IMR-90 (cell line): ENCODE data around the gene UBE2O. TPM values are rescaled to one million over a fixed set of nuclear protein-coding genes. Genes with fewer than 3 reads are reported as not detected.

Experiments
- ATAC-seq: fragments of 200-7000 bp; cut with Tn5 transposase; 2 replicates; pipeline ENCODE4 v1.9.1; 2020; ENCODE audit warnings: low read depth, mild to moderate bottlenecking, moderate library complexity
- BruUV-seq: library from RNA; stranded (reverse); fragments of 400-500 nt; replicated peaks from 2 replicates; lab custom pipeline; 2021; lab: Mats Ljungman, UMichigan
- CTCF ChIA-PET: fragments of 300-600 bp; formaldehyde crosslinking; extraction: SDS; loops from one replicate; lab custom pipeline; 2021; ENCODE audit warnings: antibody characterized with exemption; lab: Yijun Ruan, JAX
- POLR2A ChIA-PET: fragments of 300-600 bp; sonication (Branson Sonifier 250); formaldehyde crosslinking; loops from one replicate; lab custom pipeline; 2022; ENCODE audit warnings: antibody characterized with exemption; ENCODE audit not compliant: unreplicated experiment; lab: Charles Lee
- DNase-seq: peaks from one replicate; pipeline ENCODE4 v3.0.0; 2013
- H2AFZ ChIP-seq: replicated peaks from 2 replicates; pipeline ENCODE3; 2013; ENCODE audit warnings: low read length, mild to moderate bottlenecking; ENCODE audit not compliant: poor library complexity
- H2AK5ac ChIP-seq: 2 replicates; pipeline ENCODE4 v1.6.1; 2013; ENCODE audit warnings: low read depth, low read length, inconsistent platforms
- H2AK9ac ChIP-seq: replicated peaks from 2 replicates; pipeline ENCODE3; 2013; ENCODE audit warnings: mild to moderate bottlenecking, low read depth, low read length, moderate library complexity; ENCODE audit not compliant: poor library complexity
- H2BK120ac ChIP-seq: 2 replicates; pipeline ENCODE4 v1.6.1; 2013; ENCODE audit warnings: low read depth, low read length, inconsistent platforms
- H2BK15ac ChIP-seq: 3 replicates; pipeline ENCODE4 v1.6.1; 2013; ENCODE audit warnings: low read depth, low read length, inconsistent platforms
- H2BK20ac ChIP-seq: 2 replicates; pipeline ENCODE4 v1.6.1; 2013; ENCODE audit warnings: low read depth, mild to moderate bottlenecking, inconsistent platforms, low read length, moderate library complexity
- H2BK5ac ChIP-seq: 2 replicates; pipeline ENCODE4 v1.6.1; 2013; ENCODE audit warnings: mild to moderate bottlenecking, low read depth, low read length, inconsistent platforms; ENCODE audit not compliant: poor library complexity, severe bottlenecking
- H3K14ac ChIP-seq: replicated peaks from 2 replicates; pipeline ENCODE4 v1.6.1; 2013; ENCODE audit warnings: low read depth, low read length, inconsistent platforms
- H3K18ac ChIP-seq: 2 replicates; pipeline ENCODE4 v1.6.1; 2013; ENCODE audit warnings: low read depth, low read length, control low read depth
- H3K23ac ChIP-seq: 2 replicates; pipeline ENCODE4 v1.6.1; 2013; ENCODE audit warnings: low read depth, low read length, inconsistent platforms
- H3K27ac ChIP-seq: 2 replicates; pipeline ENCODE4 v1.5.1; 2013; ENCODE audit warnings: mild to moderate bottlenecking, control low read depth, low read length; ENCODE audit not compliant: insufficient read depth
- H3K27me3 ChIP-seq: 2 replicates; pipeline ENCODE4 v1.6.1; 2013; ENCODE audit warnings: low read length; ENCODE audit not compliant: control insufficient read depth, insufficient read depth
- H3K36me3 ChIP-seq: 2 replicates; pipeline ENCODE4 v1.6.1; 2013; ENCODE audit warnings: low read length, mixed read lengths; ENCODE audit not compliant: control insufficient read depth, insufficient read depth
- H3K4ac ChIP-seq: 2 replicates; pipeline ENCODE4 v1.6.1; 2013; ENCODE audit warnings: low read depth, low read length, inconsistent platforms
- H3K4me1 ChIP-seq: 2 replicates; pipeline ENCODE4 v1.6.1; 2013; ENCODE audit warnings: low read length, mixed read lengths; ENCODE audit not compliant: control insufficient read depth, insufficient read depth
- H3K4me2 ChIP-seq: 2 replicates; pipeline ENCODE4 v1.6.1; 2013; ENCODE audit warnings: low read depth, mild to moderate bottlenecking, control low read depth, low read length, moderate library complexity
- H3K4me3 ChIP-seq: 2 replicates; pipeline ENCODE4 v1.5.1; 2013; ENCODE audit warnings: low read depth, mild to moderate bottlenecking, control low read depth, low read length, moderate library complexity; ENCODE audit not compliant: insufficient read depth
- H3K56ac ChIP-seq: 2 replicates; pipeline ENCODE4 v1.6.1; 2013; ENCODE audit warnings: low read length, inconsistent platforms; ENCODE audit not compliant: insufficient read depth; ENCODE audit errors: extremely low read depth
- H3K79me1 ChIP-seq, 2 experiments: 2 replicates each; pipeline ENCODE4 v1.6.1; 2013; ENCODE audit warnings: low read length in 2 of 2, inconsistent platforms in 1 of 2, low read depth in 1 of 2
- H3K9ac ChIP-seq: 2 replicates; pipeline ENCODE4 v1.6.1; 2013; ENCODE audit warnings: low read depth, low read length, control low read depth
- H3K9me1 ChIP-seq: 2 replicates; pipeline ENCODE4 v1.6.1; 2013; ENCODE audit warnings: low read length, inconsistent platforms; ENCODE audit not compliant: insufficient read depth
- H3K9me3 ChIP-seq: 2 replicates; pipeline ENCODE4 v1.6.1; 2013; ENCODE audit warnings: low read length; ENCODE audit not compliant: control insufficient read depth, insufficient read depth
- H4K20me1 ChIP-seq: 2 replicates; pipeline ENCODE4 v1.6.1; 2013; ENCODE audit warnings: low read length, inconsistent platforms; ENCODE audit not compliant: insufficient read depth
- H4K5ac ChIP-seq: 2 replicates; pipeline ENCODE4 v1.6.1; 2013; ENCODE audit warnings: mild to moderate bottlenecking, low read depth, low read length, control low read depth
- H4K8ac ChIP-seq, 2 experiments: 2 replicates each; pipeline ENCODE4 v1.6.1; 2013; ENCODE audit warnings: low read depth in 2 of 2, low read length in 2 of 2, control low read depth in 1 of 2, inconsistent platforms in 1 of 2
- H4K91ac ChIP-seq: 2 replicates; pipeline ENCODE4 v1.6.1; 2013; ENCODE audit warnings: low read depth, low read length, inconsistent platforms; ENCODE audit not compliant: insufficient read depth
- MAFK ChIP-seq: IDR thresholded peaks from 2 replicates; pipeline ENCODE4 v1.6.1; 2012; ENCODE audit warnings: low read depth, low read length, improper control_type of control experiment
- MAZ ChIP-seq: IDR thresholded peaks from 2 replicates; pipeline ENCODE4 v1.6.1; 2012; ENCODE audit warnings: low read depth, mild to moderate bottlenecking, low read length, improper control_type of control experiment, moderate library complexity, borderline replicate concordance
- MXI1 ChIP-seq: IDR thresholded peaks from 2 replicates; pipeline ENCODE4 v1.6.1; 2012; ENCODE audit warnings: low read depth, mild to moderate bottlenecking, low read length, moderate library complexity, borderline replicate concordance
- POLR2A ChIP-seq: IDR thresholded peaks from 2 replicates; pipeline ENCODE4 v1.6.1; 2012; ENCODE audit warnings: mild to moderate bottlenecking, low read depth, low read length
- RAD21 ChIP-seq: IDR thresholded peaks from 2 replicates; pipeline ENCODE4 v1.6.1; 2012; ENCODE audit warnings: low read length, improper control_type of control experiment
- RCOR1 ChIP-seq: IDR thresholded peaks from 2 replicates; pipeline ENCODE4 v1.6.1; 2012; ENCODE audit warnings: mild to moderate bottlenecking, low read length, improper control_type of control experiment; ENCODE audit not compliant: insufficient replicate concordance
- RFX5 ChIP-seq: IDR thresholded peaks from 2 replicates; pipeline ENCODE4 v1.8.0; 2012; ENCODE audit warnings: low read depth, mild to moderate bottlenecking, low read length, moderate library complexity
- USF2 ChIP-seq: fragments of 150-350 bp; IDR thresholded peaks from 2 replicates; pipeline ENCODE4 v1.6.1; 2017; ENCODE audit warnings: mild to moderate bottlenecking, antibody characterized with exemption, low read length, low read depth
- WGBS, 2 experiments: methylation state at CpG; one replicate each; pipeline versions ENCODE4 v1.1.5 to v1.1.7; 2013; ENCODE audit warnings: missing lambda C conversion rate in 2 of 2; ENCODE audit not compliant: insufficient read length in 1 of 2; ENCODE audit errors: extremely low coverage in 2 of 2; 5-methylcytosine and 5-hydroxymethylcytosine counted together
- dilution Hi-C: fragments of 300-500 bp; cut with HindIII; formaldehyde crosslinking; loops from one replicate; pipeline ENCODE4 v1.14.3; 2018; ENCODE audit warnings: low sequenced_read_pairs; ENCODE audit not compliant: unreplicated experiment
- in situ Hi-C: fragments of 300-500 bp; cut with MboI; formaldehyde crosslinking; loops from 3 replicates; pipeline ENCODE4 v1.14.3; 2019; ENCODE audit warnings: low sequenced_read_pairs, inconsistent platforms, mixed read lengths
- intact Hi-C: fragments of 100-400 bp; cut with micrococcal nuclease; formaldehyde crosslinking; loops from 2 replicates; pipeline ENCODE4 v1.10.0; 2022
- polyA plus RNA-seq, 3 experiments: library from polyadenylated mRNA; depleted of rRNA; stranded (reverse); fragments of >200 nt; gene quantifications; 2 replicates each; pipeline ENCODE4 v1.2.3, GENCODE V29; 2012; ENCODE audit warnings: low replicate concordance in 1 of 3
- total RNA-seq: library from RNA; depleted of rRNA; stranded (reverse); fragments of >200 nt; gene quantifications from 2 replicates; pipeline ENCODE4 v1.2.3, GENCODE V29; 2012
- TF ChIP-seq, protein P1 (sequence below): fragments of 150-350 bp; IDR thresholded peaks from 2 replicates; pipeline ENCODE4 v1.6.1; 2016; ENCODE audit warnings: low read depth, mild to moderate bottlenecking, low read length, moderate library complexity, borderline replicate concordance
- TF ChIP-seq, protein P2 (sequence below): conservative IDR thresholded peaks from 2 replicates; pipeline ENCODE4 v1.5.1; 2012; ENCODE audit warnings: mild to moderate bottlenecking, low read depth, low read length, improper control_type of control experiment

The UBE2O gene
- total and polyA plus RNA-seq, 2 of the 4 experiments (the other 2 are of a cell fraction) = 17.6 TPM

- Histone ChIP-seq H3K36me3 (no peaks in the 10 kb centered on the region), H3K9me1 (no peaks in the 10 kb centered on the region), H2BK15ac (no peak overlapping the region), H3K23ac (no peak overlapping the region), H3K9me3 (no peaks in the 10 kb centered on the region), H3K14ac (no peak overlapping the region), H2BK20ac (no peak overlapping the region), H2AK5ac (no peak overlapping the region), H3K4me2 (no peak overlapping the region), H4K91ac (no peak overlapping the region), H3K9ac (no peak overlapping the region), H2BK5ac (no peak overlapping the region), H2AK9ac (no peak overlapping the region), H3K4me3 (no peak overlapping the region), H4K8ac (no peak overlapping the region), H2BK120ac (no peak overlapping the region), H3K4ac (no peak overlapping the region), H4K5ac (no peak overlapping the region), H2AFZ (no peak overlapping the region), H4K20me1 (no peaks in the 10 kb centered on the region), H3K4me1 (peaks cover 4% of the 10 kb centered on the region; the same call in 1 of the 2 replicates), H3K18ac (no peak overlapping the region), H3K56ac (no peak overlapping the region), H3K79me1 (no peaks in the 10 kb centered on the region), H3K27ac (no peak overlapping the region), H3K27me3 (no peaks in the 10 kb centered on the region)
- CTCF ChIA-PET = interaction anchor here (1.1 to 1.6 kb wide), 3 partner anchors 51 to 62 kb away, joined by 3 to 8 read pairs (median 3); no protein-coding TSS in a partner anchor
- in situ Hi-C loops = loop anchor here (5.0 kb wide), 1 partner anchor 57 kb away; no protein-coding TSS in a partner anchor
- no TSS peak for BruUV-seq
- intact Hi-C loops = loop anchor here (1.0 to 10.0 kb wide), 4 partner anchors 47 to 221 kb away; no protein-coding TSS in a partner anchor
- DNase-seq = no peak
- dilution Hi-C loops = no loop called here
- POLR2A ChIA-PET = no interaction called here
- TF ChIP-seq RFX5 = no peak
- TF ChIP-seq POLR2A = no peak
- no peak for TF ChIP-seq RCOR1
- TF ChIP-seq, protein P1, sequence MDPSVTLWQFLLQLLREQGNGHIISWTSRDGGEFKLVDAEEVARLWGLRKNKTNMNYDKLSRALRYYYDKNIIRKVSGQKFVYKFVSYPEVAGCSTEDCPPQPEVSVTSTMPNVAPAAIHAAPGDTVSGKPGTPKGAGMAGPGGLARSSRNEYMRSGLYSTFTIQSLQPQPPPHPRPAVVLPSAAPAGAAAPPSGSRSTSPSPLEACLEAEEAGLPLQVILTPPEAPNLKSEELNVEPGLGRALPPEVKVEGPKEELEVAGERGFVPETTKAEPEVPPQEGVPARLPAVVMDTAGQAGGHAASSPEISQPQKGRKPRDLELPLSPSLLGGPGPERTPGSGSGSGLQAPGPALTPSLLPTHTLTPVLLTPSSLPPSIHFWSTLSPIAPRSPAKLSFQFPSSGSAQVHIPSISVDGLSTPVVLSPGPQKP = no peak
- TF ChIP-seq, protein P2, sequence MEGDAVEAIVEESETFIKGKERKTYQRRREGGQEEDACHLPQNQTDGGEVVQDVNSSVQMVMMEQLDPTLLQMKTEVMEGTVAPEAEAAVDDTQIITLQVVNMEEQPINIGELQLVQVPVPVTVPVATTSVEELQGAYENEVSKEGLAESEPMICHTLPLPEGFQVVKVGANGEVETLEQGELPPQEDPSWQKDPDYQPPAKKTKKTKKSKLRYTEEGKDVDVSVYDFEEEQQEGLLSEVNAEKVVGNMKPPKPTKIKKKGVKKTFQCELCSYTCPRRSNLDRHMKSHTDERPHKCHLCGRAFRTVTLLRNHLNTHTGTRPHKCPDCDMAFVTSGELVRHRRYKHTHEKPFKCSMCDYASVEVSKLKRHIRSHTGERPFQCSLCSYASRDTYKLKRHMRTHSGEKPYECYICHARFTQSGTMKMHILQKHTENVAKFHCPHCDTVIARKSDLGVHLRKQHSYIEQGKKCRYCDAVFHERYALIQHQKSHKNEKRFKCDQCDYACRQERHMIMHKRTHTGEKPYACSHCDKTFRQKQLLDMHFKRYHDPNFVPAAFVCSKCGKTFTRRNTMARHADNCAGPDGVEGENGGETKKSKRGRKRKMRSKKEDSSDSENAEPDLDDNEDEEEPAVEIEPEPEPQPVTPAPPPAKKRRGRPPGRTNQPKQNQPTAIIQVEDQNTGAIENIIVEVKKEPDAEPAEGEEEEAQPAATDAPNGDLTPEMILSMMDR = no peak
- no peak for TF ChIP-seq MAZ
- no peak for TF ChIP-seq MXI1
- no peak for TF ChIP-seq MAFK
- TF ChIP-seq RAD21 = no peak
- no peak for TF ChIP-seq USF2
- ATAC-seq = no peak
- WGBS, 2 experiments = 53% methylated on average over 3 of the region's 4 CpGs; no CpG with 5 or more reads in 1 of the 2 experiments
Measured at GRCh38 chr17:76459674-76460073, 6.7 kb upstream of the UBE2O start.
